GM19463 (cell line): Measurements from ENCODE around the gene SLC48A1.

ENCODE experiments used
- ATAC-seq: cut with Tn5 transposase; IDR thresholded peaks from one replicate; pipeline ENCODE4 v1.9.1; 2021; ENCODE audit warnings: mild to moderate bottlenecking, moderate library complexity; ENCODE audit not compliant: unreplicated experiment

Gene SLC48A1

GRCh38 chr12:47757364-47757839 is 15.6 kb upstream of the SLC48A1 start:
- ATAC-seq: no peak

DNA sequence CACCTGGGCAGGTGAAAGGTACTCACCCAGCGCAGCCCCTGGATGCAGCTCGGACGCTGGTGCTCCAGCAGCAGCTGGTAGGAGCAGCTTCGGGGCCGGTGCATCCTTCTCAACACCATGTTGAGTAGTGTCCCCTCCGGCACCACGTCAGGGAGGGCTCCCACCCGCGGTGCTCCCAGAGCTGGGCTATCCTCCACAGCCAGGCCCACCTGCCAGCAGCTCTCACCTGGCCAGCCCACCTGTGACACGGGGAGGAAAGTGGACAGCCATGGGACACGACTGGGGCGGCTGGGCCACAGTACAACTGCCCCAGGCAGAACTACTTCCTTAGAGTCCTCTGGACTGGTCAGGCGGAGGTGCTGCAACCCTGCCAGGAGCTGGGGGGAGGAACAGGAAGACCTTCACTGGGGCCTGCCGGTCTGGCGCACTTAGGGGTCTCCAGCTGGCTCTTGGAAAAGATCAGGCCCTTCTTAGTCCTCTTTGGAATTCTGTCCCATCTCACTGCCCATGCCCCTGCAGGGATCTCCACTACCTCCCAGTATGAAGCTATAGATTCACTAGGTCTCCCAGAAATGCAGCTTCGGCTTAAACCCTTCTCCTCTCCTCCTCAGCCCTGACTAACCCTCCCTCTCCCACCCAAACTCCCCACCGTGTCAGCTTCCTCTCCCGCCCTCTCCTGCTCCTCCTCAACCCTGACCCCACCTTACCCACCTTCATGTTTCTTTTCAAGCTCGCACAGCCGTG is 15.0 kb upstream of the SLC48A1 start:
- ATAC-seq: no peak

DNA sequence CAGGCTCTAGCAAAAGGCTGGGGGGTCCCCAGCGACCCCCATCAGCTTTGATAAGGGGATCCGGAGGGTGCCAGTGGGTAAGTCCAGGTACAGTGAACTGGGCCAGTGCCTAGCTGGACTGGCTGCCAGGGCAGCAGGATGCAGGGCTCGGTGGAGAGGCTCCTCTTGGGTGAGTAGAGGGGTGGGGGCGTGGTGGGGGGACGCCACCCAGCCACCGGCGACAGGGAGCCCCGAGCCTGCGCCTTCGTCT is 14.5 kb upstream of the SLC48A1 start:
- no peak for ATAC-seq

DNA sequence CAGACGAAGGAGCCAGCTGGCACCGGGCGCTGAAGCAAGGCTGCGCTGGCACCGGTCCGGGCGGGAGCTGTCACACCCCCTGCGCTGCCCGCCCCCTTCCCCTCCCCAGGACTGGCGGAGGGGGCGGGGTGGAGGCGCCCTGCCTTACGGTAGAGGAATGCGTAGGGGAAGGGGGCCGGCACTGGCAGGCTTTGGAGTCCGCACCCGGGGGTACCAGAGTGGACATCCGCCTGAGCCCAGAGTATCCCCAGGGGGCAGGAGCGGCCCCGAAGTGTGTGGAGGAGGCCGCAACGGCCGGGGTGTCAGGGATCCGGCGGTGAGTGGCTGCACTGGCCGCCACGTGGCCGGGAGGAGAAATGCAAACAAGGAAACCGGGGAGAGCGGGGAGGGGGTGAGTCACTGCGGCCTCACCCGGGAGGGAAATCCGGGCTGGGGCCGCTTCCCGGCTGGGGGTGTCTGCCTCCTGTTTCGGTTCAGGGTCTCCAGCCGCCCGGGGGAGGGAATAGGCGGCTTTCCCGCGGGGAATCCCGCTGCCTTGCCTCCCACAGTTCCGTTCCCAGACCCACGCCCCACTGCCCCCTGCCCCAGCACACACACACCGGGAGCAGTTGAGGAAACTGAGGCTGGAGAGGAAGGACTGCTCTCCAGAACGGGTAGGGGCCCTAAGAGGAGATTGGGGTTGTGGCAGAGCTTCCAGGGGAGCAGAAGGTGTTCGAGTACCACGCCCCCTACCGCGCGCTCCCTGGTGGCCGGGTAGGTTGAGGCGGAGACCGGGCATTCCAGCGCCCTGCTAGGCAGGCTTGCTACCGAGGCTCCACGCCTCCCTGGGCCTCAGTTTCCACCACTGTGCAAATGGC is 14.0 kb upstream of the SLC48A1 start, which contains the start of gene RAPGEF3:
Gene RAPGEF3 (minus strand): TSS at position 47 of the 857 bp plus-strand sequence. CDS start 324 bp downstream, outside the sequence.
- peak; percentile 47 for ATAC-seq

DNA sequence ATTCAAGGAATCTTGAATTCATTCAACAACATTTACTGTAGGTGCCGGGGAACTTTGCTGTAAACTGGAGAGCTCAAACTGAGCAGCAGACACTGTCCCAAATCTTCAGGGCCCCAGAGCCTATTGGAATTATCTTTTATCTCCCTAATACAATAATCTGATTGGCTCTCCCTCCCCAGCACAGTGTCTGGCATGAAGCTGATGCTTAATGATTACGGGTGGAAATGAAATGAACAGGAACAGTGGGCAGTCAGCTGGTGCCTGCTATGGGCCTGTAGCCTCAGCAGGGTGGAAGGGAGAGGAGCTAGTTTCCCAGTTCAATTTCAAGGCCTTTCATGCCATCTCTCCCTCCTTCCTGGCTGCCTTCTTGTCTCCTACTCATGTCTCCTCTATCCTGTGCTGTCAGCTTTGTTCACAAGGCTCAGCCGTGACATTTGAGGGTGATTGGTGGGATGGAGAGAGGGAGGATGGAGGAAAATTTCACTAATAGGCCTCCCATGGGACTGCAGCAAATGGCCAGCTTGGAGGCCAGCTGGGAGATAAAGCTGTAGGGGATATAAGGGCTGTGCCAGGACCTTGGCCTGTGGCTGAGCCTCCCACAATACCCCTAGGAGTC is 10.1 kb upstream of the SLC48A1 start:
- no peak for ATAC-seq

DNA sequence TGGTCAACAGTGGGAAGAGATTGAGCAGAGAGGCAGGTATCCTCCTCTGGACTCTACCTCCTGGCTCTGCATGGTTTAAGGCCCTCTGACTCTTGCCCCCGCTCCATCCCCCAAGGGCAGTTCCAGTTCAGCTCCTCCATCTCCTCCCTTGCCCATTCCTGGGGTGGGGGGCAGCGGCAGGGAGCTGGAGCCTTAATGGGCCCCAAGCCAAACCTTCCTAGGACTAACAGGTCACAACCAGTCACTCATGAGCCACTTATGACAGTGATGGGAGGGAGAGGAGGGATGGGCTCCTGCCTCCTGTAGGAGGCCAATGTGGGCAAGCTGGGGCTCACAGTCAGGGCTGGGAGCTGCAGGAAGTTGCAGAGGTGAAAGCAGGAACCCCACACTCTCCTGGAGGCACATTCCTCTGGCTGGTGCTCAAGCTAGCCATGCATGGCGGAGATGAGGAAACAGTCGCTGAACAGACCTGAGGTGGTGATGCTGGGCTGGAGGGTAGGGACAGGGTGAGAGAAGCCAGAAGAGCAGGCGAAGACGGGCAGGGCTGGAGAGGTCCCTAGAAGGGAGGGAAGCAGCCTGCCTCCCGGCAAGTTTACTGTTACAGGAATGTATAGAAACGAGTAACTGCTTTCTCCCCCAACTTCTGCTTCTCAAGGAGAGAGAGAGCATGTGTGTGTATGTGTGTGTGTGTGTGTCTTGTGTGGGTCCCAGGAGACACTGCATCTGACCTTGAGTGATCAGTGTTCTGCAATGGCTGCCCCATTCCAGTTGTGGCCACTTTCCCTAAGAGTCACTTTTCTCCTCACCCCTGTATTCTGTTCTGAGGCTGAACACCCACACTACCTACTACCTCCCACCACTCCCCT is 9.3 kb upstream of the SLC48A1 start:
- ATAC-seq: no peak

DNA sequence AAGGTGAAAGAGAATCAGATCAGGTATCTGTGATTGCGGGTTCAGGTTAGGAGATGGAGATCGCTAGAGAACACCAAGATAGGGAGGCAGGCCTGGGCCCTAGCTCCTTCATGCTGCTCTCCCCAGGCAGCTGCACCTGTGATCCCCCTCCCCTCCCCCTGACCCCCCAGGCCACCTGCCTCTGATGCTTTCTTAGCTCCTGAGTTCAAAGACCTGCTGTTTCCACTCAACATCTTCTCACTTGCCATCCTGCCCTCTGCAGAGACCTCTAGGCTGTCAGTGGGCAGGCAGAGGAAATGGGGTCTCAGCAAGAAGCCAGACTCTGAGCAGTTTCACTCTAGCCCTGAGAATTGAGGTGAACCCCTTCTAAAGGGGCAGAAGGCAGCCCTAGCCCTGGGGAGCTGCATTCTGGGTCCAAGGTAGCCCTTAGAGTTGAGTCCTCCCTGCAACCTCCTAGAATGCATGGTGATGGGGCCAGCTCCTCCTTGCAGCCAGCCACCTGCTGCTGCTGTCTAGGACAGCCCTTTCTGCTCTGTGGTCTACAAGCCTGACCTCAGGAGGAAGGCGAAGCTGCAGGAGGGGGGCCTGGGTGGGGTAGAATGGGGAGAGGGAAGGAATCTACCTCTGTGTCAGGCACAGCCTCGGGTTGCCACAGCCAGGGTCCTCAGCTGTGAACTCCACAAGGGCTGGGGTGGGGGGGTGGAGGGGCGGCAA is 6.4 kb upstream of the SLC48A1 start:
- no peak for ATAC-seq

GRCh38 chr12:47767216-47767724 is 5.8 kb upstream of the SLC48A1 start:
- no peak for ATAC-seq

DNA sequence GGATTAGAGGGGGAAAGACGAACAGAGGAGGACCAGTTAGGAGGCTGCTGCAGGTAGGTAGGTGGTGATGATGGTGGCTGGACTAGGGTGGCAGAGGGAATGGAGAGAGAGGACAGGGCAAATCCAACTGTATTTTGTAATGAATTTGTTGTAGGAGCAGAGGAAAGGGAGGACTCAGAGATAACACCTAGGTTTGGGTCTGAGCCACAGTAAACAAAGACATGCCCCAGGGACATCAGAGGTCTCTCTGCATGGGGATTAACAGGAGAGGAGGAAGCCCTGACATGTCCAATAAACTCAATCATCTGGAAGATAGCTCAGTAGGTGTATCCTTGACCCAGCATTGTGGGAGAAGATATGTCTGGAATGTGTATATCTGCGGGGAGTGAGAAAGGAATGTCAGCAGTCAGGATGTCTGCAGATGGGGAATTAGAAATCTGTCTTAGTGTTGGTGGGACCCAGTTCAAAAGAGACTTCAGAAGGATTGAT is 4.7 kb upstream of the SLC48A1 start:
- no peak for ATAC-seq

- no peak for ATAC-seq
Measured at GRCh38 chr12:47769234-47770085, 3.6 kb upstream of the SLC48A1 start.

- ATAC-seq: no peak
Measured at GRCh38 chr12:47770086-47770726, 2.8 kb upstream of the SLC48A1 start.

DNA sequence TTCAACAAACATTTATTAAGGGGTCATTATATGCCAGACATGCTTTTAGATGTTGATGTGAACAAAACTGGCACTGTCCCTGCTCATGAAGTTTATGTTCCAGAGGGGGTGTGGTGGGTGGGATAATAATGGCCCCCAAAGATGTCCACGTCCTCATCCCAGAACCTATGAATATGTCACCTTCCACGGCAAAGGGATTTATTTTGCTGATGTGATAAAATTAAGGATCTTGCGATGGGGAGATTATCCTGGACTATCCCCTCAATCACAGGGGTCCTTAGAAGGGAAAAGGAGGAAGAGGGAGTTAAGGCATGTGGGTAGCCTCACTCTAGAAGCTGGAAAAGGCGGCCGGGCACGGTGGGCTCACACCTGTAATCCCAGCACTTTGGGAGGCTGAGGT is 1.7 kb upstream of the SLC48A1 start:
- ATAC-seq: no peak

- ATAC-seq: no peak
Measured at GRCh38 chr12:47772094-47772660, 861 bp upstream of the SLC48A1 start.

GRCh38 chr12:47772738-47773061 is 338 bp upstream of the SLC48A1 start:
- no peak for ATAC-seq

DNA sequence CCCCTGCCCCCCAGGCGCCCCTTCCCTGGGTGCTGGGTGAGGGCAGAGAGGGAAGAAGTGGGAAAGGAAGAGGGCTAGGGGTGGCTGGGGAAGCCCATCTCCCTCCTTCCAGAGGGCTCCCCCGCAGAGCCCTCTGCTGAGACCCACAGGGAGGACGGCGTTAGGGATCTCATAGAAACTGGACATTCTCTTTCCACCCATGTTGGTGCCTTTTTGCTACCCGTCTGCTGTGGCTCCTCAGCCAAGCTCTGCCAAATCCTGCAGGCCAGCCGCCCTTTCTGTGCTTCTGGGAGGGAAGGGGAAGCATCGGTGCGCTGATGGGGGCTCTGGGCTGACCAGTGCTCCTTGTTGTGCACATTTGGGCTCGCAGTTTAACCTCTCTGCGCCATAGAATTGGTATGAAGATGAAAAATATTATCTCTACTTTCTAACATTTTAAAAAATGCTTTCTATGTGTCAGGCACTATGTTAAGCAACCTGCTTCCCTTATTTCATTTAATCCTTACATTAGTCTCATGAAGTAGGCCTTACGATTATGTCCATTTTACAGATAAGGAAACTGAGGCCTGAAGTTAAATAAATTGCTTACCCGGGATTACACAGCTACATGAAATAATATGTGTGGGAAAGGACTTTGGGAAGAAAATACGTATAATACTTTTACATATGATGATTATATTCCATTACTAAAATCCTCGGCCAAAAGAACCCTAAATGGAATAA is 981 bp downstream of the SLC48A1 start:
- no peak for ATAC-seq

DNA sequence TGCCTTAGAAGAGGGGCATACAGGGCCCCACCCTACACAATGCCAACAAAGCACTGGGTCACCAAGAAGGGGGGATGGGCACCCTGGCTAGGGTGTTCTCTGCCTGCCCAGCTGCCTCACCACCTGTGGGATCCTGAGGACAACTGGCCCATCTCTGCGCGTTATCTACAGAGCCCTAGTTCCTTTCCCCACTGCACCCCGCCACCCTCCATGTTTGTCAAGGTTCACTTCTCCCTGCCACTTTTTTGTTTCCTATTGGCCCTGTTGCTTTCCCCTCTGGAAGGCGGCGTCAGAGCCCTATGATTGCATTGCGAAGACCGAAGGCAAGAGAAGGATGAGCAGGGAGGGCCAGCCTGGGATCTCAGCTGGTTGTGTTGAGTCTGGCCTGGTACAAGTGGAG is 1.6 kb downstream of the SLC48A1 start:
- no peak for ATAC-seq

- ATAC-seq: no peak
Measured at GRCh38 chr12:47775100-47775911, 2.3 kb downstream of the SLC48A1 start.
